Ishikawa (cell line): ENCODE results near the gene SYNJ1.

Experiments used
- CEBPB ChIP-seq: IDR thresholded peaks from 2 replicates; pipeline ENCODE4 v1.6.1; 2012
- CREB1 ChIP-seq: IDR thresholded peaks from 2 replicates; pipeline ENCODE4 v1.6.1; 2012; ENCODE audit warnings: low read depth
- EGR1 ChIP-seq: IDR thresholded peaks from 2 replicates; pipeline ENCODE4 v1.6.1; 2012
- EP300 ChIP-seq: IDR thresholded peaks from 2 replicates; pipeline ENCODE4 v1.6.1; 2012; ENCODE audit warnings: borderline replicate concordance
- FOXM1 ChIP-seq: IDR thresholded peaks from 2 replicates; pipeline ENCODE4 v1.6.1; 2012; ENCODE audit warnings: low read depth, borderline replicate concordance
- MAX ChIP-seq: IDR thresholded peaks from 2 replicates; pipeline ENCODE4 v1.6.1; 2012
- NFIC ChIP-seq: IDR thresholded peaks from 2 replicates; pipeline ENCODE4 v1.6.1; 2012
- RAD21 ChIP-seq: IDR thresholded peaks from 2 replicates; pipeline ENCODE4 v1.6.1; 2012; ENCODE audit warnings: low read depth
- TAF1 ChIP-seq: IDR thresholded peaks from 2 replicates; pipeline ENCODE4 v1.6.1; 2012; ENCODE audit warnings: low read depth, mild to moderate bottlenecking
- TCF12 ChIP-seq: IDR thresholded peaks from 2 replicates; pipeline ENCODE4 v1.6.1; 2012; ENCODE audit warnings: low read depth
- TEAD4 ChIP-seq: IDR thresholded peaks from 2 replicates; pipeline ENCODE4 v1.6.1; 2012
- YY1 ChIP-seq: IDR thresholded peaks from 2 replicates; pipeline ENCODE4 v1.6.1; 2012; ENCODE audit warnings: low read depth
- ZBTB7A ChIP-seq: IDR thresholded peaks from 2 replicates; pipeline ENCODE4 v1.6.1; 2012; ENCODE audit warnings: low read depth
- TF ChIP-seq, protein P1 (sequence below): IDR thresholded peaks from 2 replicates; pipeline ENCODE4 v1.6.1; 2012; ENCODE audit warnings: low read depth, mild to moderate bottlenecking
- TF ChIP-seq, protein P2 (sequence below): IDR thresholded peaks from 2 replicates; pipeline ENCODE4 v1.6.1; 2012

Gene SYNJ1

GRCh38 chr21:32772281-32773047 lies 44.7 kb upstream of the SYNJ1 start:
- TF ChIP-seq, protein P1, sequence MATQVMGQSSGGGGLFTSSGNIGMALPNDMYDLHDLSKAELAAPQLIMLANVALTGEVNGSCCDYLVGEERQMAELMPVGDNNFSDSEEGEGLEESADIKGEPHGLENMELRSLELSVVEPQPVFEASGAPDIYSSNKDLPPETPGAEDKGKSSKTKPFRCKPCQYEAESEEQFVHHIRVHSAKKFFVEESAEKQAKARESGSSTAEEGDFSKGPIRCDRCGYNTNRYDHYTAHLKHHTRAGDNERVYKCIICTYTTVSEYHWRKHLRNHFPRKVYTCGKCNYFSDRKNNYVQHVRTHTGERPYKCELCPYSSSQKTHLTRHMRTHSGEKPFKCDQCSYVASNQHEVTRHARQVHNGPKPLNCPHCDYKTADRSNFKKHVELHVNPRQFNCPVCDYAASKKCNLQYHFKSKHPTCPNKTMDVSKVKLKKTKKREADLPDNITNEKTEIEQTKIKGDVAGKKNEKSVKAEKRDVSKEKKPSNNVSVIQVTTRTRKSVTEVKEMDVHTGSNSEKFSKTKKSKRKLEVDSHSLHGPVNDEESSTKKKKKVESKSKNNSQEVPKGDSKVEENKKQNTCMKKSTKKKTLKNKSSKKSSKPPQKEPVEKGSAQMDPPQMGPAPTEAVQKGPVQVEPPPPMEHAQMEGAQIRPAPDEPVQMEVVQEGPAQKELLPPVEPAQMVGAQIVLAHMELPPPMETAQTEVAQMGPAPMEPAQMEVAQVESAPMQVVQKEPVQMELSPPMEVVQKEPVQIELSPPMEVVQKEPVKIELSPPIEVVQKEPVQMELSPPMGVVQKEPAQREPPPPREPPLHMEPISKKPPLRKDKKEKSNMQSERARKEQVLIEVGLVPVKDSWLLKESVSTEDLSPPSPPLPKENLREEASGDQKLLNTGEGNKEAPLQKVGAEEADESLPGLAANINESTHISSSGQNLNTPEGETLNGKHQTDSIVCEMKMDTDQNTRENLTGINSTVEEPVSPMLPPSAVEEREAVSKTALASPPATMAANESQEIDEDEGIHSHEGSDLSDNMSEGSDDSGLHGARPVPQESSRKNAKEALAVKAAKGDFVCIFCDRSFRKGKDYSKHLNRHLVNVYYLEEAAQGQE, result no peak

- TF ChIP-seq RAD21 (no peak), EGR1 (no peak), YY1 (no peak), FOXM1 (no peak), EP300 (no peak), CEBPB (no peak), ZBTB7A (no peak), CREB1 (no peak), TCF12 (no peak), TEAD4 (no peak), MAX (no peak), TAF1 (no peak)
- TF ChIP-seq, protein P2, sequence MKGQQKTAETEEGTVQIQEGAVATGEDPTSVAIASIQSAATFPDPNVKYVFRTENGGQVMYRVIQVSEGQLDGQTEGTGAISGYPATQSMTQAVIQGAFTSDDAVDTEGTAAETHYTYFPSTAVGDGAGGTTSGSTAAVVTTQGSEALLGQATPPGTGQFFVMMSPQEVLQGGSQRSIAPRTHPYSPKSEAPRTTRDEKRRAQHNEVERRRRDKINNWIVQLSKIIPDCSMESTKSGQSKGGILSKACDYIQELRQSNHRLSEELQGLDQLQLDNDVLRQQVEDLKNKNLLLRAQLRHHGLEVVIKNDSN, result no peak
- TF ChIP-seq, protein P1, result no peak
These were observed 43.2 kb upstream of the SYNJ1 start for GRCh38 chr21:32770871-32771523.

DNA sequence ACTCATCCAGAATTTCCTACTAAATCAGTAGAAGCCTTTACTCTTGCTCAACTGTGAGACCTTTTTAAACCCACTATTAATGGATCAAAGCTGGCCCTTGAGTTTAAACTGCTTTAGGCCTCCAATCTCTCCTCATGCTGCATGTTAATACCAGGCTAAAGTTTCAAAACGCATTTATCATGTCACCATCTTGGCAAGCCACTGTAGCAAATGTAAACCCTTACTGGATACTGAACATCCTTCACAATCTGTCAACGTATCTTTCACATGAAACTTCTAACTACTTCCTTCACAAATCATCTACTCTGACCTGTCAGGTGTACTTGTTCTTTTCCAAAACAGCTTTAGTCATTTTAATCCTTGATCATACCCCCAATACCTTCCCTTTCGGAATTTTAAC lies 40.7 kb upstream of the SYNJ1 start:
- TF ChIP-seq FOXM1 (no peak), TAF1 (no peak), EP300 (no peak), ZBTB7A (no peak), TEAD4 (no peak), YY1 (no peak), RAD21 (no peak), MAX (no peak)

DNA sequence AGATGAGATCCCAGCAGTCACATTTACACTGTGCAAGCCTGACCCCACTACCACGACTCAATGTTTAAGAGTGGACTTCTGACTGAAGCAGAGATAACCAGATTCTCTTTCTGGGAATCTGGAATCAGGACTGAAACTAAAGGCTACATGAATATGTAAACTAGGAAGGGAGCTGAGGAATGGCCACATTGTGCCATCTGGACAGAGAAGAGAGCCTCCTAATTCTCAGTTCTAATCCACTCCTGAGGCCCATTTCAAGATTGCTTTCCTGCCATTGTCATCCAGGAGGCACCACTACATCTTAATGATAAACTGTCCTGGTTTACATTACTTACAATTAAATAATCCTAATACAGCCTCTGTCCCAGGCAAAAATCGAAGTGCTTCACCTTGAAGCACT lies 37.2 kb upstream of the SYNJ1 start:
- TF ChIP-seq EP300 (no peak), CREB1 (no peak), ZBTB7A (no peak), MAX (no peak)
- TF ChIP-seq, protein P2, result no peak
- TF ChIP-seq, protein P1, result no peak

DNA sequence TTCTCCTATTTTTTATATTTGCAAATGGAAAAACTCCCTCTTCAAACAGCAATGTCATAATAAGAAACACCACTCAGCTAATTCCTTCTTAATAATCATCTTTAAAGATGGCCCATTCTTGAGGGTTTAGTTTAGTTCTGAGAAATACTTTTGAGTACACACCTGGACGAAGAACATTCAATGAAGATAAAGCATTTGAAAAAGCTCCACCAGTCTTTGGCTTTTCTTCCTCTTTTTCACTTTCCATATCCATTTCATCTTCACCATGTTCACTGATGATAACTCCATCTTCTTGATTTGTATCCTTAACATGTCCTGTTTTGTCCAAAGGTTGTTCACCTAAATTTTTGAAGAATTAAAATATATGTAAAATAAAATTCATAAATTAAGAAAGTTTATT lies 36.4 kb upstream of the SYNJ1 start:
- TF ChIP-seq TEAD4 (no peak), TAF1 (no peak), CREB1 (no peak), MAX (no peak), EP300 (no peak), FOXM1 (no peak), TCF12 (no peak), NFIC (no peak), CEBPB (no peak), YY1 (no peak), RAD21 (no peak), ZBTB7A (no peak), EGR1 (no peak)
- TF ChIP-seq, protein P1, result no peak
- TF ChIP-seq, protein P2, result no peak
